HUES6 (cell line): ENCODE data around the gene NRDC.

Source experiments
- H3K27ac ChIP-seq: 2 replicates; pipeline ENCODE4 v1.7.0; 2013; ENCODE audit warnings: low read depth, mild to moderate bottlenecking, low read length, inconsistent platforms
- H3K27me3 ChIP-seq: 2 replicates; pipeline ENCODE4 v1.6.1; 2013; ENCODE audit warnings: low read length; ENCODE audit not compliant: control insufficient read depth, insufficient read depth
- H3K36me3 ChIP-seq: 2 replicates; pipeline ENCODE4 v1.6.1; 2013; ENCODE audit warnings: low read length; ENCODE audit not compliant: control insufficient read depth, insufficient read depth
- H3K4me1 ChIP-seq: 2 replicates; pipeline ENCODE4 v1.6.1; 2013; ENCODE audit warnings: low read length; ENCODE audit not compliant: control insufficient read depth, insufficient read depth
- H3K4me3 ChIP-seq: 2 replicates; pipeline ENCODE4 v1.5.1; 2013; ENCODE audit warnings: low read depth, low read length
- H3K9ac ChIP-seq: one replicate; pipeline ENCODE4 v1.6.1; 2013; ENCODE audit warnings: mild to moderate bottlenecking, low read length
- H3K9me3 ChIP-seq: 2 replicates; pipeline ENCODE4 v1.6.1; 2013; ENCODE audit warnings: low read depth, low read length; ENCODE audit not compliant: control insufficient read depth, insufficient read depth

NRDC gene

GRCh38 chr1:51878616-51879336, at the start of gene NRDC:
Gene NRDC, minus strand, starts transcription at chr1:51878727. Its CDS starts 112 bp downstream, at chr1:51878615.
- H3K36me3 ChIP-seq, result no peaks in the 10 kb centered on the region
- peaks cover 3% of the 10 kb centered on the region; the same call in 1 of the 2 replicates for H3K4me1 ChIP-seq
- H3K9ac ChIP-seq, result peak within 1 kb of the TSS; percentile 93
- H3K4me3 ChIP-seq, result peak within 1 kb of the TSS; percentile 83
- H3K27ac ChIP-seq, result peak within 1 kb of the TSS; percentile 97
- H3K9me3 ChIP-seq, result no peaks in the 10 kb centered on the region
- H3K27me3 ChIP-seq, result no peaks in the 10 kb centered on the region

DNA sequence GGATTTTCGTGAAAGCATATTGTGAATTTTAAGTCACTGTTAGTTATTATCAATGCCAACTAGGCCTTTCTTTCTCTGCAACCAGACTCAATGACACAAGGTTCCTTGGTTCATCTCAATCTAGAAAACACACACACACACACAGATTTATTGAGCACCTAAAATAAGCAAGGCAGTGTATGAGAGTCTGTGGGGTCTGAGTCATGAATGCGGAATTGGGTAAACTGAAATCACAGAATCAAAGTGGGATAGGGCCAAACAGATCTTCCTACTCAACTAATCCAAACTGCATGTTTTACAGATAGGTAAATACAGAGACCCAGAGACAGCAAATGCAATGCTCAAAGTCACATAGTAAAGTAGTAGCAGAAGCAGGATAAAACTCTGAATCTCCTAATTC, 48.5 kb upstream of the NRDC start:
- no peak overlapping the region for H3K9ac ChIP-seq
- H3K27me3 ChIP-seq, result no peaks in the 10 kb centered on the region
- no peaks in the 10 kb centered on the region for H3K4me1 ChIP-seq
- no peak overlapping the region for H3K4me3 ChIP-seq
- no peaks in the 10 kb centered on the region for H3K9me3 ChIP-seq
- H3K36me3 ChIP-seq, result peaks cover 24% of the 10 kb centered on the region
- no peak overlapping the region for H3K27ac ChIP-seq

GRCh38 chr1:51926171-51926812, 47.8 kb upstream of the NRDC start:
- no peaks in the 10 kb centered on the region; the same call in 1 of the 2 replicates for H3K4me1 ChIP-seq
- H3K9me3 ChIP-seq, result no peaks in the 10 kb centered on the region
- no peak overlapping the region for H3K9ac ChIP-seq
- H3K4me3 ChIP-seq, result no peak overlapping the region
- H3K36me3 ChIP-seq, result peaks cover 17% of the 10 kb centered on the region
- no peak overlapping the region for H3K27ac ChIP-seq
- no peaks in the 10 kb centered on the region for H3K27me3 ChIP-seq

DNA sequence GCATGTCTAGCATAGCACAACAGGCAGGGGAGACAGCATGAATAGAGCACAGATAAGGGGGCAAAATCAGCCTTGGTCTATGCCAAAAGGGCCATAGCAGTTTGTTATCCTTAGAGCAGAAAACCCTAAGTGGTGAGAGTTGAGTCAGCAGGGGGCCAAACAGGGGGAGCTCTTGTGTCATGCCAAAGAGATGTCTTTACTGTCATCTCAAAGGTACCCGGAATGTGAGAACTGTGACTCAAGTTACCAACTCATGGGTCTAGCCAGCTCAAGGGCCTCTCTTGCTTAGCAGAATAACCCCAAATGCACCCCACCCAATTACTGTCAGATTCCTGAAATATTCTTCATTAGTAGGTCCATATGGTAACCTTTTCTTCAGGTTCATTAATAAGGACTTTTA, 45.9 kb upstream of the NRDC start:
- Histone ChIP-seq H3K9ac (no peak overlapping the region), H3K27me3 (no peaks in the 10 kb centered on the region), H3K27ac (no peak overlapping the region), H3K9me3 (no peaks in the 10 kb centered on the region), H3K36me3 (peaks cover 14% of the 10 kb centered on the region), H3K4me1 (peaks cover 7% of the 10 kb centered on the region; the same call in 1 of the 2 replicates), H3K4me3 (no peak overlapping the region)

DNA sequence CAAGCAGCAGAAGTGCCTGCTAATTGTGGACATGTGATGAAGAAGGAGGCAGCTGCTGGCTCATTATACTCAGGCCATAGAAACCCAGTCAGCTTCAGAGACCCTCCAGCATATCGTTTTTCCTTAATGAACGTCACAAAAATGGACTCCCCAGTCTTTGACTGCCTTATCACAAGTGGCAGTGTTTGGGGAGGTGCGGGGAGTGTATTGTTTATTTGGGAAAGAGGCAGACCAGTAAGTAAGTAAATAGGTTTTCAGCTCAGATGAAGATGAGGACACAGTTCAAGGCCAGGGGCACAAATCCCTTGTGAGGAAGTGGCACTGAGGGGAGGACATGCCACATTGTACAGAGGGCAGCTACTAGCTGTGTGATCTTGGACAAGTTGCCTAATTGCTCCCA, 43.5 kb upstream of the NRDC start:
- Histone ChIP-seq H3K4me1 (peaks cover 7% of the 10 kb centered on the region; the same call in 1 of the 2 replicates), H3K27ac (no peak overlapping the region), H3K4me3 (no peak overlapping the region), H3K9me3 (no peaks in the 10 kb centered on the region), H3K9ac (no peak overlapping the region), H3K36me3 (peaks cover 32% of the 10 kb centered on the region), H3K27me3 (no peaks in the 10 kb centered on the region)

DNA sequence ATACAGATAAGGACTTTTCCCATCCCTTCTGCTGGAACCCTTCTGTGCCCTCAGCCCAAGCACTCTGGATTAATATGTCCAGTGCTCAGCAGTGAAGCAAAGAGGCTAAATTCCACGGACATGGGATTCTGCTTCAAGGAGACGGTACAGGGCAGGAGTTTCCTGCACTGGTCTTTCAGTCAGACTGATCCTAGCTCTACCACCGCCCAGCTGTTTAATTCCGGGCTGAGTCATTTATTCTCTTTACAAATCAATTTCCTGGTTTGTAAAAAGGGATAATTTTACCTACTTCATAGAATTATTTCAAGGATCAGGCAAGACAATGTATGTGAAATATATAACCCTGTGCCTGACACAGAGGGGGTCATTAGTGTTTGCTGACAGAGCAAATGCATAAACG, 41.6 kb upstream of the NRDC start:
- H3K4me3 ChIP-seq, result no peak overlapping the region
- no peaks in the 10 kb centered on the region for H3K9me3 ChIP-seq
- H3K36me3 ChIP-seq, result peaks cover 47% of the 10 kb centered on the region
- H3K27ac ChIP-seq, result no peak overlapping the region
- H3K9ac ChIP-seq, result no peak overlapping the region
- H3K4me1 ChIP-seq, result peaks cover 7% of the 10 kb centered on the region; the same call in 1 of the 2 replicates
- no peaks in the 10 kb centered on the region for H3K27me3 ChIP-seq

DNA sequence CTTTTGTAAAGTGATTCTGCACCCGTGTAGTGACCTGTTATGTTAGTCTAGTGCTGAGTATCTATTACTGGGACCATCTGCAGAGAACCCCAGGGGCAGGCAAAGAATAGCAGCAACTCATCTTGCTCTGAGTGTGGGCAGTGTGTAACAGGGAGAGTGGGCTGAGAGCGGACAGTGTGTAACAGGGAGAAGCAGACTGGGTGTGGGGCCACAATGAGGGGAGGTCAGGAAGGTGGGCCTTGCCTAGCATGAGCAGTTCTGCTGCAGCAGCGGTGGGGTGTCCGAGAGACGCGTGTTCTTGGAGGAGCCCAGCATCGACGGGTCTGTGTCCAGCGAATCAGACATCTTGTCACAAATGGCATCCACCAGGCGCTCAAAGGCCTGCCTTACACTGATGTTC, 41.2 kb upstream of the NRDC start:
- no peak overlapping the region for H3K4me3 ChIP-seq
- H3K27me3 ChIP-seq, result no peaks in the 10 kb centered on the region
- H3K4me1 ChIP-seq, result peaks cover 7% of the 10 kb centered on the region; the same call in 1 of the 2 replicates
- H3K36me3 ChIP-seq, result peaks cover 45% of the 10 kb centered on the region
- H3K9ac ChIP-seq, result no peak overlapping the region
- H3K27ac ChIP-seq, result no peak overlapping the region
- no peaks in the 10 kb centered on the region for H3K9me3 ChIP-seq

- Histone ChIP-seq H3K4me1 (peaks cover 7% of the 10 kb centered on the region; the same call in 1 of the 2 replicates), H3K9ac (no peak overlapping the region), H3K27ac (no peak overlapping the region), H3K36me3 (peaks cover 51% of the 10 kb centered on the region), H3K4me3 (no peak overlapping the region), H3K9me3 (no peaks in the 10 kb centered on the region), H3K27me3 (no peaks in the 10 kb centered on the region)
Measured at GRCh38 chr1:51916587-51917405, 38.3 kb upstream of the NRDC start.

DNA sequence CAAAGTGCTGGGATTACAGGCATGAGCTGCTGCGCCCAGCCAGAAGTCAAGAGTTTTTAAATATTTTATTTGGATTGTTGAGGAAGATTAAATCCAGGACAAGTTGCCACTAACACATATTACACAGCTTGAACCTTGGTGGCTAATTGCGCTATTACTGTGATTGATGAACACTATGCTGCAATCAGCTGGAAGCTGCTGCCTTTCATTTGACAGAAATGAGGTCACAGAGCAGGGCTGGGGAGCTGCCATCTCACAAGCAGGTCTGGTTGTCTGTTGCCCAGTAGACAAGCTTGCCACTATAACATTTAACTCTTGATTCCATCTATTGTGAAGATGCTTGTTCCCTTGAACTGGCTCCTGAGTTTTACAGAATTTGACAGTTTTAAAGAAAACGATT, 37.4 kb upstream of the NRDC start:
- Histone ChIP-seq H3K27me3 (no peaks in the 10 kb centered on the region), H3K9ac (no peak overlapping the region), H3K4me1 (peaks cover 7% of the 10 kb centered on the region), H3K4me3 (no peak overlapping the region), H3K9me3 (no peaks in the 10 kb centered on the region), H3K36me3 (peaks cover 53% of the 10 kb centered on the region), H3K27ac (no peak overlapping the region)

DNA sequence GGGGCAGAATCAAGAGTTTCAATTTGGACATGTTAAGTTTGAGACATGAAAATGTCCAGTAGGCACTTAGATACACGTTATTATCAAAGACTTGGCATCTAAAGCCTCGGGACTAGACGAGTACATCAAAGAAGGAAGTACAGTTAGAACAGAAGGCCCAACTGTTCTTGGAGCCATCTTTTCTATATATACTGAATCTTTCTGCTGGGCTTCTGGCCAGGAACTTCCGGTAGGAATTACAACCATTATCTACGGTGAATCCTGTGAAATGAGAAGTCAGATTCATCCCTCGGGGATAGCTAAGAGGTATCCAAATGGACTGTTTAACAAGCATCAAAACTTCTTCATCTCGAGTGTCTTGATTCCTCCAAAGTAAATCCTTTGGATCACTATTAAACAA, 34.4 kb upstream of the NRDC start:
- no peaks in the 10 kb centered on the region for H3K27me3 ChIP-seq
- H3K9me3 ChIP-seq, result no peaks in the 10 kb centered on the region
- peaks cover 15% of the 10 kb centered on the region; the same call in 1 of the 2 replicates for H3K4me1 ChIP-seq
- no peak overlapping the region for H3K27ac ChIP-seq
- H3K36me3 ChIP-seq, result peaks cover 41% of the 10 kb centered on the region
- no peak overlapping the region for H3K9ac ChIP-seq
- no peak overlapping the region for H3K4me3 ChIP-seq
